Occipital lobe (tissue), 3 donors: ENCODE data around the gene IL36G. TPM values are rescaled to one million over a fixed set of nuclear protein-coding genes. Genes with fewer than 3 reads are reported as not detected.

Experiments
- DNase-seq: peaks from one replicate; lab custom pipeline; 2025; lab: John Stamatoyannopoulos, UW
- small RNA-seq: library from RNA; depleted of rRNA; stranded (forward); fragments of <200 nt; gene quantifications from one replicate; pipeline ENCODE3, GENCODE V24; 2014
- total RNA-seq: library from RNA; depleted of rRNA; stranded (reverse); fragments of >200 nt; gene quantifications from one replicate; pipeline ENCODE4 v1.2.3, GENCODE V29; 2014

The IL36G gene
- total RNA-seq, 1 donor from 2014 or later = not detected

DNA sequence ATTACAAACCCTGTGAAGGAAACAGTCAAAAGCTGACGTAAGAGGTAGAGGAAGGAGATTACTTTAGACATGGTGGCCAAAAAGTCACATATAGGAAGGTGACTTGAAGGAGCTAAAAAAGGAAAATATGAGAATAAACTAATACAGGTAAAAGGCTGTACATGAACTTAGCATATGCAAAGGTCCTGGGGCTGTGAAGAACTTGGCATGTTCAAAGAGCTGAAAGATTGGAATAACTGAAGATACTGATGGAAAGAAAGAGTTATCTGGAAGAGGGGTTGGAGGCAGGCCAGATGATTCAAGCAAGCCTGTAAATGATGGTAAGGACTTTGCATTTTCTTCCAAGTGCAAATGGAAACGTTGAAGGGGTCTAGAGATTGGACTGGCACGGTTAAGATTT, 40.7 kb downstream of the IL36G start:
- DNase-seq = no peak

GRCh38 chr2:113021312-113021711, 43.5 kb downstream of the IL36G start:
- no peak for DNase-seq

DNA sequence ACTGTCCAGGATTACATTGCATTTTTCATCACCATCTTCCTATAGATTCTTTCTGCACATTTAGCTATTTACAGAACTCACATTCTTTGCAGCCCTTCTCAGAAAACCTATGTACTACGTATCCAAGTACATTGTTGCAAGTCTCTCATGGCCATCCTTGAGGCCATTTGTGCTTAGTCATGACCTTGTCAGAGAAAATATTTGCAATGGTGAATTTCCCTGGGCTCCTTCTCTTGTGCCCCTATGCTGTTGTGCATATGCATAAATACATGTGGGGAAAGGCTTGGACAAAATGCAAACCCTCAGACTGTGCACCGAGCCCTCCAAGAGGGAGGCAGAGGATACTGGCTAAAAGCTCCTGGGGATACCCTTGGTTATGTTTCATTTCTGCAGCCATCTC, 47.0 kb downstream of the IL36G start:
- DNase-seq = no peak

DNA sequence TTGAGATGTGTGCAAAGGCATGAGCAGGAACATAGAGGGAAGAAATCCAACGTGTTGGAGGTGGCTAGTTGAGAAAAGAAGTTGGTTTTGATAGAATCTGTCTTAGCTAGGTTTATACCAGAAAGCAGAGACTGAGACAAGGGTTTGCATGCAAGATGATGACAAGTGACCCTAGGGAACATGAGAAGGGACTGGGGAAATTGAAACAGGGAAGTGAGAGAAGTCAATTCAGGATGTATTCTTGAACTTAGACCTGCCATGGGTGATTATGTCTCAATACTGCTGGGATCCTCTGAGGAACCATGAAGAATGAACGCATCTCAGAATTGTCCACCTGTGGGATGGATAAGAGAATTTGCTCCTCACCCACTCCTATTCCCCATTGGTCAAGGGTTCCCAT, 47.9 kb downstream of the IL36G start:
- DNase-seq = no peak

DNA sequence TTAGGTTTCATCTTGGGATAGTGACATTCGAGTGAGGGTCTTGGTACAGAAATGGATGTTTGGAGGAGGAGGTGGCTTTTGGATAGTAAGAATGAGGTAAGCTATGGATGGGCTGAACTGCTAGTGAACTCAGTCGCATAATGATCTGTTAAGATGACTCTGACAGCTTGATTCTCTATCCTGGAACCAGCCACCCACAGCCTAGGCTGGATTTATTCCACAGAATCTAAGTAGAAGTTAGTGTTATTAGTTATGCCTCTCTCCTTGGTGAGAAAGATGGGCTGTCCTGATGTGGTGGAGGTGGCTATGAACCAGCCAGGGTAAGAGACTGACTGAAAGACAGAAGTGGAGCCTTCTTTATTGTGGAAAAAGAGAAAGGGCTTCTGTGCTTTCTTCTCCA, 49.9 kb downstream of the IL36G start:
- DNase-seq = no peak

DNA sequence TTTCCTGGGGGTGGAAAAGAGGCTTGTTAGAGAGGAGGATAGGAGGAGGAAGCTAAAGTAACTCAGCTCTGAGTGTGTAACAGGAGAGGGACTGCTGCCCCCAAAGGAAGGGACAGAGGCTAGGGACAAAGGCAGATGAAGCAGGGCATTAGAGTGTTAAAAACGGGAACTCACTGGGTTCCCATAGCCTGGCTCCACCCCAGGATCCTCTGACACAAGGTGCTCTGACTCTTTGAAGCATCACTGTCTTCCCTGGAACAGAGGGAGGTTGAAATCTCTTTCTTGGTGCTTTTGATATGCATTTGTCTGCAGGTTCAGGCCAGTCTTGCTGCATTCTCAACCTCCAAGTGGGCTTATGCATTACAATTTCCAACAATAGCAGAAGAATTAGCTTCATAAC, 50.3 kb downstream of the IL36G start:
- DNase-seq = no peak

DNA sequence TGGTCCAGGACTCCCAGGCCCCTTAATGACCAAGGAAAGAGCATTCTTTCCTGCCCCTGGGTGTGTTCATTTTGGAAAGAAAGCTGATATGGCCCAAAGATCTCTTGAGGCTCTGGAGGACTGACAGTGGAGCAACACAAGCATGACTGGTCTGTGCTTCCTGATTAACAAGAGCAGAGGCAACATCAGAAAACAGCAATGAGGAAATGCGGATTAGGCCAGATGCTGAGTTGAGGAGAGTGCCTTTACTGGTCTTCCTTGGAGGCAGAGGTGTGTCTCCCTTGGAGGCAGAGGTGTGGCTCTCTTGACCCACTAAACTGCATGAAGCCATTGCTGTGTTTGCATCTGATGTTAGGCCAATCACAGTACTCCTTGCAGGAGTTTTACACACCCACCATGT, 54.9 kb downstream of the IL36G start:
- no peak for DNase-seq

- no peak for DNase-seq
Observed at GRCh38 chr2:113034016-113034415, 56.2 kb downstream of the IL36G start.

Small RNA genes within 50 kb of the gene (small RNA-seq; reads per million reads assigned to genes)
- gene HMGN2P23 = not detected

Other genes with a start within 250 kb of the IL36G start
- 2.2 TPM for gene CKAP2L, start 213.4 kb upstream of the IL36G start, total RNA-seq
- not detected for gene IL1A, start 193.5 kb upstream of the IL36G start, total RNA-seq
- 0.78 TPM for gene IL1B, start 141.2 kb upstream of the IL36G start, total RNA-seq
- not detected for gene IL37, start 66.8 kb upstream of the IL36G start, total RNA-seq
- gene IL36A, start 27.5 kb downstream of the IL36G start, total RNA-seq = not detected
- gene IL36B, start 74.9 kb downstream of the IL36G start, total RNA-seq = not detected
- gene IL36RN, start 81.2 kb downstream of the IL36G start, total RNA-seq = not detected
- not detected for gene IL1F10, start 90.0 kb downstream of the IL36G start, total RNA-seq
- gene IL1RN, start 149.6 kb downstream of the IL36G start, total RNA-seq = not detected
- gene PSD4, start 196.0 kb downstream of the IL36G start, total RNA-seq = 4.2 TPM